Neural cell (in vitro differentiated cells): ENCODE data around the gene KL. TPM values are rescaled to one million over a fixed set of nuclear protein-coding genes. Genes with fewer than 3 reads are reported as not detected.

Source experiments
- H2AFZ ChIP-seq: fragments of 200-600, 300-800 bp; sonication (generic), shearing (Covaris generic); 2 replicates; pipeline ENCODE4 v1.6.0; 2014; ENCODE audit warnings: low read depth, mild to moderate bottlenecking, antibody characterized with exemption, low read length, moderate library complexity
- H3F3A ChIP-seq: fragments of 200-600 bp; shearing (Covaris generic); 2 replicates; pipeline ENCODE4 v1.6.1; 2016; ENCODE audit warnings: mild to moderate bottlenecking, moderate library complexity, mixed read lengths, antibody characterized with exemption, low read length; ENCODE audit not compliant: insufficient read depth, poor library complexity, severe bottlenecking
- H3K27ac ChIP-seq: fragments of 200-600, 300-800 bp; sonication (generic), shearing (Covaris generic); 2 replicates; pipeline ENCODE4 v1.5.1; 2014; ENCODE audit warnings: mild to moderate bottlenecking, low read length, moderate library complexity
- H3K27me3 ChIP-seq: fragments of 300-800, 200-600 bp; sonication (generic), shearing (Covaris generic); 2 replicates; pipeline ENCODE4 v1.6.0; 2014; ENCODE audit warnings: mild to moderate bottlenecking, low read depth, low read length, moderate library complexity; ENCODE audit not compliant: insufficient read depth
- H3K36me3 ChIP-seq: fragments of 300-800, 200-600 bp; sonication (generic), shearing (Covaris generic); 2 replicates; pipeline ENCODE4 v1.5.1; 2014; ENCODE audit warnings: mild to moderate bottlenecking, antibody characterized with exemption, low read length, moderate library complexity; ENCODE audit not compliant: insufficient read depth
- H3K4me2 ChIP-seq: fragments of 300-800, 200-600 bp; sonication (generic), shearing (Covaris generic); 2 replicates; pipeline ENCODE4 v1.6.0; 2014; ENCODE audit warnings: mild to moderate bottlenecking, low read length
- H3K4me3 ChIP-seq: fragments of 300-800, 200-600 bp; sonication (generic), shearing (Covaris generic); 2 replicates; pipeline ENCODE4 v1.5.1; 2014; ENCODE audit warnings: mild to moderate bottlenecking, low read length, moderate library complexity
- H3K79me2 ChIP-seq: fragments of 200-600 bp; shearing (Covaris generic); replicated peaks from 2 replicates; pipeline ENCODE4 v1.6.0; 2014; ENCODE audit warnings: mild to moderate bottlenecking, low read length, moderate library complexity; ENCODE audit not compliant: insufficient read depth
- H3K9ac ChIP-seq: fragments of 300-800, 200-600 bp; sonication (generic), shearing (Covaris generic); 2 replicates; pipeline ENCODE4 v1.6.1; 2016; ENCODE audit warnings: mild to moderate bottlenecking, low read length, mixed read lengths
- H3K9me2 ChIP-seq: fragments of 200-600 bp; shearing (Covaris generic); 2 replicates; pipeline ENCODE4 v1.6.1; 2016; ENCODE audit warnings: mild to moderate bottlenecking, low read length, mixed read lengths; ENCODE audit not compliant: insufficient read depth
- H3K9me3 ChIP-seq: fragments of 200-600, 300-800 bp; sonication (generic), shearing (Covaris generic); 2 replicates; pipeline ENCODE4 v1.6.1; 2016; ENCODE audit warnings: mild to moderate bottlenecking, mixed run types, low read length, moderate library complexity, mixed read lengths
- H4K20me1 ChIP-seq: fragments of 200-600 bp; shearing (Covaris generic); 2 replicates; pipeline ENCODE4 v1.6.1; 2016; ENCODE audit warnings: mild to moderate bottlenecking, mixed run types; ENCODE audit not compliant: insufficient read depth
- RAD21 ChIP-seq: fragments of 450-650 bp; conservative IDR thresholded peaks from 2 replicates; pipeline ENCODE4 v1.6.1; 2014; ENCODE audit warnings: antibody characterized with exemption, mild to moderate bottlenecking, moderate library complexity
- SMC3 ChIP-seq: fragments of 450-650 bp; conservative IDR thresholded peaks from 2 replicates; pipeline ENCODE4 v1.6.1; 2014; ENCODE audit warnings: antibody characterized with exemption, mild to moderate bottlenecking, moderate library complexity; ENCODE audit not compliant: poor library complexity
- TAF1 ChIP-seq: IDR thresholded peaks from 2 replicates; pipeline ENCODE4 v1.6.1; 2012; ENCODE audit warnings: low read depth
- polyA plus RNA-seq: library from polyadenylated mRNA; depleted of rRNA; stranded (reverse); fragments of >200 nt; gene quantifications from 2 replicates; pipeline ENCODE4 v1.2.3, GENCODE V29; 2014
- TF ChIP-seq, protein P1 (sequence below): IDR thresholded peaks from 2 replicates; pipeline ENCODE4 v1.6.1; 2012; ENCODE audit warnings: borderline replicate concordance

Gene KL
- polyA plus RNA-seq, 1 donor from 2014 or later = 0.09 TPM

DNA sequence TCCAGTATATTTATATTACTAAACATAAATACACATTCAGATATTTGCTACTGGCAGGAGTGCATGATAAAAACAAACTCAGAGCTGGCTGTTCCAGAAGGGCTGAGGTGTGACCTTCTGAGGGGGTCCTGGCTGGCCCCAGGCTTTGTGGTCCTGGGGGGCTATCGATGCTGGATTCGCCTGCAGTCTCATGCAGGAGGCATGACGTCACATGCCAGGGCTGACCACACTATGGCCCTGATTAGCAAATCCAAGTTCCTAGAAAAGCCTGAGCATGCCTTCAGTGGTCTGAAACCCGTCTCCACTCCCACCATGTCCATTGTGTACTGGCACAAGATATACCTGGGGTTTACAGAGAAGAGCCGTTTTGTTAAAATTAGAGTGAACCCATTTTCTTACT, 97.9 kb downstream of the KL start:
- H3K36me3 ChIP-seq = no peaks in the 10 kb centered on the region
- no peaks in the 10 kb centered on the region for H3F3A ChIP-seq

DNA sequence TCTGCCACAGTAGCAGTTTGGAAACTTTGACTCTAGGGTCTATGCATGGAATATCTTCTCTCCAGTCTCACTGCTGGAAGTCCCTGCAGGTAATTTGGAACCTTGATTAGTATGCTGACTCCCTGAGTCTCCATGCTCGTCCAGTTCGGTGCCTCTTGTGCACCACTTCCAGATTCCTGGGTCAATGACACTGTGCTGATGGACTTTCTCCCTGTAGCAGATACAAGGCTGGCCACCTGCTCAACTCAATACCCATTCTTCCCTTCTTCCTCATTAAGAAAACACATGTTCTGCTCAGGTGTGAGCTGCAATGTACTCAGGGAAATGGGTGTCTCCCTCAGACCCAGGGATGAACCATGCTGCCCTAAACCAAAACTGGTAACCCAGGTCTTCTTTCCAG, 99.1 kb downstream of the KL start:
- TF ChIP-seq SMC3 (no peak), TAF1 (no peak), RAD21 (no peak)
- TF ChIP-seq, protein P1, sequence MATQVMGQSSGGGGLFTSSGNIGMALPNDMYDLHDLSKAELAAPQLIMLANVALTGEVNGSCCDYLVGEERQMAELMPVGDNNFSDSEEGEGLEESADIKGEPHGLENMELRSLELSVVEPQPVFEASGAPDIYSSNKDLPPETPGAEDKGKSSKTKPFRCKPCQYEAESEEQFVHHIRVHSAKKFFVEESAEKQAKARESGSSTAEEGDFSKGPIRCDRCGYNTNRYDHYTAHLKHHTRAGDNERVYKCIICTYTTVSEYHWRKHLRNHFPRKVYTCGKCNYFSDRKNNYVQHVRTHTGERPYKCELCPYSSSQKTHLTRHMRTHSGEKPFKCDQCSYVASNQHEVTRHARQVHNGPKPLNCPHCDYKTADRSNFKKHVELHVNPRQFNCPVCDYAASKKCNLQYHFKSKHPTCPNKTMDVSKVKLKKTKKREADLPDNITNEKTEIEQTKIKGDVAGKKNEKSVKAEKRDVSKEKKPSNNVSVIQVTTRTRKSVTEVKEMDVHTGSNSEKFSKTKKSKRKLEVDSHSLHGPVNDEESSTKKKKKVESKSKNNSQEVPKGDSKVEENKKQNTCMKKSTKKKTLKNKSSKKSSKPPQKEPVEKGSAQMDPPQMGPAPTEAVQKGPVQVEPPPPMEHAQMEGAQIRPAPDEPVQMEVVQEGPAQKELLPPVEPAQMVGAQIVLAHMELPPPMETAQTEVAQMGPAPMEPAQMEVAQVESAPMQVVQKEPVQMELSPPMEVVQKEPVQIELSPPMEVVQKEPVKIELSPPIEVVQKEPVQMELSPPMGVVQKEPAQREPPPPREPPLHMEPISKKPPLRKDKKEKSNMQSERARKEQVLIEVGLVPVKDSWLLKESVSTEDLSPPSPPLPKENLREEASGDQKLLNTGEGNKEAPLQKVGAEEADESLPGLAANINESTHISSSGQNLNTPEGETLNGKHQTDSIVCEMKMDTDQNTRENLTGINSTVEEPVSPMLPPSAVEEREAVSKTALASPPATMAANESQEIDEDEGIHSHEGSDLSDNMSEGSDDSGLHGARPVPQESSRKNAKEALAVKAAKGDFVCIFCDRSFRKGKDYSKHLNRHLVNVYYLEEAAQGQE = no peak
- no peak overlapping the region for H3K27ac ChIP-seq
- H3K9ac ChIP-seq = no peak overlapping the region
- H3K36me3 ChIP-seq = no peaks in the 10 kb centered on the region
- no peaks in the 10 kb centered on the region for H3K9me2 ChIP-seq
- H2AFZ ChIP-seq = no peak overlapping the region
- no peaks in the 10 kb centered on the region for H4K20me1 ChIP-seq
- H3K4me2 ChIP-seq = no peak overlapping the region
- H3K4me3 ChIP-seq = no peak overlapping the region
- H3K9me3 ChIP-seq = no peaks in the 10 kb centered on the region
- no peaks in the 10 kb centered on the region for H3K79me2 ChIP-seq
- no peaks in the 10 kb centered on the region for H3F3A ChIP-seq
- H3K27me3 ChIP-seq = no peaks in the 10 kb centered on the region

More for the DNA sequence above, 97.9 kb downstream of the KL start:
- no peak overlapping the region for H3K27ac ChIP-seq
- H3K4me3 ChIP-seq = no peak overlapping the region
- no peaks in the 10 kb centered on the region for H3K27me3 ChIP-seq
- no peak overlapping the region for H3K4me2 ChIP-seq
- no peak for TF ChIP-seq SMC3
- H4K20me1 ChIP-seq = no peaks in the 10 kb centered on the region
- H3K9ac ChIP-seq = no peak overlapping the region
- no peaks in the 10 kb centered on the region for H3K79me2 ChIP-seq
- H2AFZ ChIP-seq = no peak overlapping the region
- no peaks in the 10 kb centered on the region for H3K9me3 ChIP-seq
- no peaks in the 10 kb centered on the region for H3K9me2 ChIP-seq
